HEK293 (cell line): ENCODE results near the gene ANXA2.
A peak's percentile ranks its signal among the peaks of the same experiment; 100 is the strongest.

ENCODE experiments used
- CTCF ChIA-PET: fragments of 350-600 bp; formaldehyde crosslinking; extraction: SDS; loops from one replicate; lab custom pipeline; 2021; ENCODE audit warnings: antibody characterized with exemption; lab: Yijun Ruan, JAX
- POLR2A ChIA-PET: fragments of 300-600 bp; formaldehyde crosslinking; extraction: SDS; loops from one replicate; lab custom pipeline; 2020; ENCODE audit warnings: antibody characterized with exemption, inconsistent platforms; lab: Yijun Ruan, JAX
- H3K27ac ChIP-seq: fragments of 200-500 bp; sonication (Bioruptor generic); 2 replicates; pipeline ENCODE4 v1.5.1; 2014; ENCODE audit warnings: low read depth, low read length, control low read depth, inconsistent platforms; ENCODE audit errors: extremely low read depth
- H3K36me3 ChIP-seq, 2 experiments: fragments of 200-500 bp in 1 of 2; sonication (Bioruptor generic) in 1 of 2; 1 replicate in 1 of 2; 2 replicates in 1 of 2; pipeline ENCODE4 v1.5.1; 2014 to 2017; ENCODE audit warnings: inconsistent platforms in 2 of 2, low read length in 2 of 2; ENCODE audit not compliant: control insufficient read depth in 2 of 2, insufficient read depth in 1 of 2
- H3K4me1 ChIP-seq: fragments of 200-500 bp; sonication (Bioruptor generic); 2 replicates; pipeline ENCODE4 v1.5.1; 2014; ENCODE audit warnings: mild to moderate bottlenecking, low read length, inconsistent platforms; ENCODE audit not compliant: control insufficient read depth, insufficient read depth
- H3K4me3 ChIP-seq: 2 replicates; pipeline ENCODE4 v1.5.1; 2011; ENCODE audit warnings: low read depth, mild to moderate bottlenecking, control low read depth, low read length, moderate library complexity
- H3K9me3 ChIP-seq: fragments of 200-500 bp; sonication (Bioruptor generic); 2 replicates; pipeline ENCODE4 v1.5.1; 2014; ENCODE audit warnings: low read depth, low read length, inconsistent platforms; ENCODE audit not compliant: control insufficient read depth, insufficient read depth
- FEZF1 ChIP-seq: fragments of 450-650 bp; formaldehyde crosslinking; IDR thresholded peaks from 2 replicates; pipeline ENCODE4 v1.5.1; 2016; ENCODE audit warnings: missing biosample characterization, missing genetic modification characterization
- GLIS1 ChIP-seq: fragments of 450-650 bp; formaldehyde crosslinking; IDR thresholded peaks from 2 replicates; pipeline ENCODE4 v1.5.1; 2016; ENCODE audit warnings: missing biosample characterization, missing genetic modification characterization
- GLIS2 ChIP-seq: fragments of 450-650 bp; formaldehyde crosslinking; IDR thresholded peaks from 2 replicates; pipeline ENCODE4 v1.5.1; 2016; ENCODE audit warnings: missing biosample characterization, missing genetic modification characterization
- MZF1 ChIP-seq: fragments of 450-650 bp; formaldehyde crosslinking; IDR thresholded peaks from 2 replicates; pipeline ENCODE4 v1.5.1; 2017; ENCODE audit warnings: missing biosample characterization, missing genetic modification characterization, borderline replicate concordance
- PRDM2 ChIP-seq: fragments of 450-650 bp; formaldehyde crosslinking; IDR thresholded peaks from 2 replicates; pipeline ENCODE4 v1.5.1; 2016; ENCODE audit warnings: missing biosample characterization, missing genetic modification characterization, borderline replicate concordance
- SP7 ChIP-seq: fragments of 450-650 bp; formaldehyde crosslinking; IDR thresholded peaks from 2 replicates; pipeline ENCODE4 v1.5.1; 2016; ENCODE audit warnings: missing biosample characterization, missing genetic modification characterization
- ZEB2 ChIP-seq: fragments of 450-650 bp; formaldehyde crosslinking; IDR thresholded peaks from 2 replicates; pipeline ENCODE4 v1.5.1; 2016; ENCODE audit warnings: missing biosample characterization, missing genetic modification characterization
- ZIC2 ChIP-seq: fragments of 450-650 bp; formaldehyde crosslinking; IDR thresholded peaks from 2 replicates; pipeline ENCODE4 v1.5.1; 2016; ENCODE audit warnings: missing biosample characterization, missing genetic modification characterization
- ZNF114 ChIP-seq: fragments of 450-650 bp; formaldehyde crosslinking; IDR thresholded peaks from 2 replicates; pipeline ENCODE4 v1.5.0; 2017; ENCODE audit warnings: missing biosample characterization, missing genetic modification characterization
- ZNF132 ChIP-seq: fragments of 450-650 bp; formaldehyde crosslinking; IDR thresholded peaks from 2 replicates; pipeline ENCODE4 v1.5.1; 2017; ENCODE audit warnings: missing biosample characterization, missing genetic modification characterization, borderline replicate concordance
- ZNF223 ChIP-seq: fragments of 450-650 bp; formaldehyde crosslinking; IDR thresholded peaks from 2 replicates; pipeline ENCODE4 v1.5.1; 2016; ENCODE audit warnings: missing biosample characterization, missing genetic modification characterization
- ZNF26 ChIP-seq: fragments of 450-650 bp; formaldehyde crosslinking; IDR thresholded peaks from 2 replicates; pipeline ENCODE4 v1.5.1; 2016; ENCODE audit warnings: missing biosample characterization, missing genetic modification characterization
- ZNF416 ChIP-seq: fragments of 450-650 bp; formaldehyde crosslinking; IDR thresholded peaks from 2 replicates; pipeline ENCODE4 v1.5.1; 2016; ENCODE audit warnings: missing biosample characterization, missing genetic modification characterization
- ZNF488 ChIP-seq: fragments of 450-650 bp; formaldehyde crosslinking; IDR thresholded peaks from 2 replicates; pipeline ENCODE4 v1.5.1; 2016; ENCODE audit warnings: missing biosample characterization, missing genetic modification characterization
- ZNF596 ChIP-seq: fragments of 450-650 bp; IDR thresholded peaks from 2 replicates; pipeline ENCODE4 v1.5.0; 2018; ENCODE audit warnings: missing biosample characterization, mild to moderate bottlenecking, missing genetic modification characterization, moderate library complexity
- ZNF660 ChIP-seq: fragments of 450-650 bp; IDR thresholded peaks from 2 replicates; pipeline ENCODE4 v1.5.1; 2018; ENCODE audit warnings: missing biosample characterization, mild to moderate bottlenecking, missing genetic modification characterization
- ZNF677 ChIP-seq: fragments of 450-650 bp; IDR thresholded peaks from 2 replicates; pipeline ENCODE4 v1.5.0; 2018; ENCODE audit warnings: missing biosample characterization, mild to moderate bottlenecking, missing genetic modification characterization, moderate library complexity
- ZNF791 ChIP-seq: fragments of 450-650 bp; formaldehyde crosslinking; IDR thresholded peaks from 2 replicates; pipeline ENCODE4 v1.5.1; 2016; ENCODE audit warnings: missing biosample characterization, missing genetic modification characterization
- TF ChIP-seq, protein P1 (sequence below): fragments of 450-650 bp; formaldehyde crosslinking; IDR thresholded peaks from 2 replicates; pipeline ENCODE4 v1.5.1; 2017; ENCODE audit warnings: missing biosample characterization, missing genetic modification characterization
- TF ChIP-seq, protein P2 (sequence below): fragments of 450-650 bp; formaldehyde crosslinking; IDR thresholded peaks from 2 replicates; pipeline ENCODE4 v1.5.1; 2016; ENCODE audit warnings: missing biosample characterization, missing genetic modification characterization
- TF ChIP-seq, protein P3 (sequence below): fragments of 450-650 bp; formaldehyde crosslinking; IDR thresholded peaks from 2 replicates; pipeline ENCODE4 v1.5.1; 2016; ENCODE audit warnings: missing biosample characterization, missing genetic modification characterization, borderline replicate concordance

The ANXA2 gene

DNA sequence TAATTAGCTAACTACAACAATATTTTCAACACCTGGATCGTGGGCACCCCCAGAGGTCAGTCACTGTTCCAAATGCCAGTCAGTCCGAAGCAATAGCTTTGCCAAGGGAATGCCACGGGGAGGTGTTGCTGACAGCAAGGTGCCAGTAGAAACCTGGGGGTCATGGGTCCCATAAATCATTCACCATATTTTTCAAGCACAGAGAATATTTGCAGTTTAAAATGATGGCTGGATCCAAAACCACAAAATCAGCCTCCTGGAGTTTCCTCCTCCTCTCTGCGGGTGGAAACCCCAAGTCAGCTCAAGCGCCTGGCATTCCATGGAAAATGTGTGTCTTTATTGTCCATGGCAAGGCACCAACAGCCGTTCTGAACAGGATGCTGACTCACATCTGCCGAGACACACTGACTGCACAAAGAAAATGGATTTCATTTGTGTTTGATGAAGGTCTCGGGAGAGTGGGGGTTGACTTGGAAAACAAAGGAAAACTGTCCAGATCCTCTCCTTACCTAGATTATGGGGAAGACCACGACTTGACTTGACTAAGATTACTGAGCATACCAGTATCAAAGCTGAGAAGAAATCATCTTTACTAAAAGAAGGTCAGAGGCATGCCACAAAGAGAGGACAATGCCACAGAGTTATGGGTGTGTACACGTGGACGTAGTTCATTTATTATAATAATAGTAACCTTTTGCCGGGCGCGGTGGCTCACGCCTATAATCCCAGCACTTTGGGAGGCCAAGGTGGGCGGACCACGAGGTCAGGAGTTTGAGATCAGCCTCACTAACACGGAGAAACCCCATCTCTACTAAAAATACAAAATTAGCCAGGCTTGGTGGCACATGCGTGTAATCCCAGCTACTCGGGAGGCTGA is 26.4 kb downstream of the ANXA2 start:
- H3K4me3 ChIP-seq = no peak overlapping the region
- H3K4me1 ChIP-seq = peaks cover 13% of the 10 kb centered on the region
- H3K27ac ChIP-seq = no peak overlapping the region
- CTCF ChIA-PET = no interaction called here
- peaks cover 0 to 44% of the 10 kb centered on the region in 2 experiments; a peak in 2 of 3 replicates for H3K36me3 ChIP-seq
- POLR2A ChIA-PET = interaction anchor here (1.4 kb wide), 1 partner anchor 27 kb away, joined by 8 read pairs; the partner anchor contains the start of gene ANXA2
- H3K9me3 ChIP-seq = no peaks in the 10 kb centered on the region
- TF ChIP-seq ZNF416 (tag by site-specific recombination) (no peak), ZEB2 (tag by site-specific recombination) (peak; percentile 73; the same call in 1 of the 2 replicates), GLIS2 (tag by site-specific recombination) (0 out of 2 replicates have a peak, but pooled peaks have one; percentile 17), ZNF26 (tag by site-specific recombination) (no peak), FEZF1 (tag by site-specific recombination) (no peak), SP7 (tag by site-specific recombination) (peak; percentile 79), MZF1 (tag by site-specific recombination) (no peak), ZNF660 (peak; percentile 58; the same call in 1 of the 2 replicates), ZNF677 (tag by site-specific recombination) (no peak), ZNF114 (no peak), GLIS1 (tag by site-specific recombination) (peak; percentile 82), ZNF488 (tag by site-specific recombination) (no peak), PRDM2 (no peak), ZNF132 (tag by site-specific recombination) (no peak), ZNF223 (tag by site-specific recombination) (no peak), ZNF791 (tag by site-specific recombination) (no peak), ZNF596 (tag by site-specific recombination) (no peak), ZIC2 (peak; percentile 51; the same call in 1 of the 2 replicates)
- TF ChIP-seq, protein P1, sequence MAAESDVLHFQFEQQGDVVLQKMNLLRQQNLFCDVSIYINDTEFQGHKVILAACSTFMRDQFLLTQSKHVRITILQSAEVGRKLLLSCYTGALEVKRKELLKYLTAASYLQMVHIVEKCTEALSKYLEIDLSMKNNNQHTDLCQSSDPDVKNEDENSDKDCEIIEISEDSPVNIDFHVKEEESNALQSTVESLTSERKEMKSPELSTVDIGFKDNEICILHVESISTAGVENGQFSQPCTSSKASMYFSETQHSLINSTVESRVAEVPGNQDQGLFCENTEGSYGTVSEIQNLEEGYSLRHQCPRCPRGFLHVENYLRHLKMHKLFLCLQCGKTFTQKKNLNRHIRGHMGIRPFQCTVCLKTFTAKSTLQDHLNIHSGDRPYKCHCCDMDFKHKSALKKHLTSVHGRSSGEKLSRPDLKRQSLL (tag by site-specific recombination) = 0 out of 2 replicates have a peak, but pooled peaks have one; percentile 48
- TF ChIP-seq, protein P2, sequence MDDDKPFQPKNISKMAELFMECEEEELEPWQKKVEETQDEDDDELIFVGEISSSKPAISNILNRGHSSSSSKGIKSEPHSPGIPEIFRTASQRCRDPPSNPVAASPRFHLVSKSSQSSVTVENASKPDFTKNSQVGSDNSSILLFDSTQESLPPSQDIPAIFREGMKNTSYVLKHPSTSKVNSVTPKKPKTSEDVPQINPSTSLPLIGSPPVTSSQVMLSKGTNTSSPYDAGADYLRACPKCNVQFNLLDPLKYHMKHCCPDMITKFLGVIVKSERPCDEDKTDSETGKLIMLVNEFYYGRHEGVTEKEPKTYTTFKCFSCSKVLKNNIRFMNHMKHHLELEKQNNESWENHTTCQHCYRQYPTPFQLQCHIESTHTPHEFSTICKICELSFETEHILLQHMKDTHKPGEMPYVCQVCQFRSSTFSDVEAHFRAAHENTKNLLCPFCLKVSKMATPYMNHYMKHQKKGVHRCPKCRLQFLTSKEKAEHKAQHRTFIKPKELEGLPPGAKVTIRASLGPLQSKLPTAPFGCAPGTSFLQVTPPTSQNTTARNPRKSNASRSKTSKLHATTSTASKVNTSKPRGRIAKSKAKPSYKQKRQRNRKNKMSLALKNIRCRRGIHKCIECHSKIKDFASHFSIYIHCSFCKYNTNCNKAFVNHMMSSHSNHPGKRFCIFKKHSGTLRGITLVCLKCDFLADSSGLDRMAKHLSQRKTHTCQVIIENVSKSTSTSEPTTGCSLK (tag by site-specific recombination) = no peak
- TF ChIP-seq, protein P3, sequence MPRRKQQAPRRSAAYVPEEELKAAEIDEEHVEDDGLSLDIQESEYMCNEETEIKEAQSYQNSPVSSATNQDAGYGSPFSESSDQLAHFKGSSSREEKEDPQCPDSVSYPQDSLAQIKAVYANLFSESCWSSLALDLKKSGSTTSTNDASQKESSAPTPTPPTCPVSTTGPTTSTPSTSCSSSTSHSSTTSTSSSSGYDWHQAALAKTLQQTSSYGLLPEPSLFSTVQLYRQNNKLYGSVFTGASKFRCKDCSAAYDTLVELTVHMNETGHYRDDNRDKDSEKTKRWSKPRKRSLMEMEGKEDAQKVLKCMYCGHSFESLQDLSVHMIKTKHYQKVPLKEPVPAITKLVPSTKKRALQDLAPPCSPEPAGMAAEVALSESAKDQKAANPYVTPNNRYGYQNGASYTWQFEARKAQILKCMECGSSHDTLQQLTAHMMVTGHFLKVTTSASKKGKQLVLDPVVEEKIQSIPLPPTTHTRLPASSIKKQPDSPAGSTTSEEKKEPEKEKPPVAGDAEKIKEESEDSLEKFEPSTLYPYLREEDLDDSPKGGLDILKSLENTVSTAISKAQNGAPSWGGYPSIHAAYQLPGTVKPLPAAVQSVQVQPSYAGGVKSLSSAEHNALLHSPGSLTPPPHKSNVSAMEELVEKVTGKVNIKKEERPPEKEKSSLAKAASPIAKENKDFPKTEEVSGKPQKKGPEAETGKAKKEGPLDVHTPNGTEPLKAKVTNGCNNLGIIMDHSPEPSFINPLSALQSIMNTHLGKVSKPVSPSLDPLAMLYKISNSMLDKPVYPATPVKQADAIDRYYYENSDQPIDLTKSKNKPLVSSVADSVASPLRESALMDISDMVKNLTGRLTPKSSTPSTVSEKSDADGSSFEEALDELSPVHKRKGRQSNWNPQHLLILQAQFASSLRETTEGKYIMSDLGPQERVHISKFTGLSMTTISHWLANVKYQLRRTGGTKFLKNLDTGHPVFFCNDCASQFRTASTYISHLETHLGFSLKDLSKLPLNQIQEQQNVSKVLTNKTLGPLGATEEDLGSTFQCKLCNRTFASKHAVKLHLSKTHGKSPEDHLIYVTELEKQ (tag by site-specific recombination) = 0 out of 2 replicates have a peak, but pooled peaks have one; percentile 23
